Measurements from ENCODE around the gene B3GNT5.

Gene B3GNT5

DNA sequence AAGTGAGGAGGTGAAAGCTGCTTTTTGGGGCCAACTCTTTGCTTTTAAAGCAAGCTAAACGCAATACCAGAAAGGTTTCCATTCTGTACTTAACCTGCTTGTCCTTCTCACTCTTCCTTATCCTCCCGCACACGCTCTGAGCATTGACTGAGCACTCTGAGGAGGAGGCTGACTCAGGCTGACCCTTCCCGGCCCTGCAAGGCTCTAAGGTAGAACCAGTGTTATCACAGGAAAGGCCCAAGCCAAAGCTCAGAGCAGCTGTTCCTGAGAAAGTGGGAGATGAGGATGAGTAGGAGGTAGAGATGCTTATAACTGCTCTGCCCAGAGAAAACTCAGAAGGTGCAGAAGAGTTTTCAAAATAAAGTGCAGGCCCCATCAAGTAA lies 2.3 kb downstream of the B3GNT5 start:
- TF ChIP-seq, protein P1, sequence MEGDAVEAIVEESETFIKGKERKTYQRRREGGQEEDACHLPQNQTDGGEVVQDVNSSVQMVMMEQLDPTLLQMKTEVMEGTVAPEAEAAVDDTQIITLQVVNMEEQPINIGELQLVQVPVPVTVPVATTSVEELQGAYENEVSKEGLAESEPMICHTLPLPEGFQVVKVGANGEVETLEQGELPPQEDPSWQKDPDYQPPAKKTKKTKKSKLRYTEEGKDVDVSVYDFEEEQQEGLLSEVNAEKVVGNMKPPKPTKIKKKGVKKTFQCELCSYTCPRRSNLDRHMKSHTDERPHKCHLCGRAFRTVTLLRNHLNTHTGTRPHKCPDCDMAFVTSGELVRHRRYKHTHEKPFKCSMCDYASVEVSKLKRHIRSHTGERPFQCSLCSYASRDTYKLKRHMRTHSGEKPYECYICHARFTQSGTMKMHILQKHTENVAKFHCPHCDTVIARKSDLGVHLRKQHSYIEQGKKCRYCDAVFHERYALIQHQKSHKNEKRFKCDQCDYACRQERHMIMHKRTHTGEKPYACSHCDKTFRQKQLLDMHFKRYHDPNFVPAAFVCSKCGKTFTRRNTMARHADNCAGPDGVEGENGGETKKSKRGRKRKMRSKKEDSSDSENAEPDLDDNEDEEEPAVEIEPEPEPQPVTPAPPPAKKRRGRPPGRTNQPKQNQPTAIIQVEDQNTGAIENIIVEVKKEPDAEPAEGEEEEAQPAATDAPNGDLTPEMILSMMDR (IDR thresholded peaks at IDR 0.05; ENCODE audit: low read depth, low read length): no peak
- no peak for TF ChIP-seq EZH2phosphoT487 (IDR thresholded peaks at IDR 0.05; ENCODE audit: low read depth)
- Histone ChIP-seq H3K27me3 (ENCODE audit: low read depth, low read length) (0 out of 2 replicates have a peak, but pooled peaks cover 11% of the 10 kb centered on the region), H3K27ac (ENCODE audit: low read length) (no peak overlapping the region), H3K79me2 (ENCODE audit: low read length) (no peaks in the 10 kb centered on the region), H3K9ac (ENCODE audit: low read length) (no peak overlapping the region), H3K4me3 (ENCODE audit: low read length) (no peak overlapping the region), H3K4me2 (ENCODE audit: low read length) (no peak overlapping the region), H2AFZ (ENCODE audit: low read depth, low read length) (no peak overlapping the region), H3K4me1 (ENCODE audit: low read length) (no peaks in the 10 kb centered on the region), H3K9me3 (ENCODE audit: insufficient read depth, low read length) (no peaks in the 10 kb centered on the region), H4K20me1 (ENCODE audit: insufficient read depth, low read length) (no peaks in the 10 kb centered on the region), H3K36me3 (replicated peaks; ENCODE audit: low read depth, low read length) (no peaks in the 10 kb centered on the region)

DNA sequence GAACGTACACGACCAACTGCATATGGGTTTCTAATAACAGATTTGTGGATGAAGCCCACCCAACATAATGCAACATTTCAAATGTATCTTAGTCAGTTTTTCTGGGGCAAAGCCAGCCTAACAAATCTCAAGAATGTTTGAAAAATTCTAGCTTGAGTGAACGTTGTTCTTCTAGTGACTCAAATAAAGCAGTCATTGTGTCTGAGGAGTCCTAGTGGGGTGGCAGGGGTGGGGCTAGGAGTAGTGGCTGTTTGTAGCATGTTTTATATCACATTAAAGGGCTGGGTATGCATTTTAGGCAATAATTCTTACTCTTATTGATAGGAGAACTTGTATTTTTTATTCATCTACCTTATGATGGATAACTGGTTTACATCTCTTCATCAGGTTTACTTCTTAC lies 6.0 kb downstream of the B3GNT5 start:
- H3K27me3 ChIP-seq (ENCODE audit: low read depth, low read length): peaks cover 17% of the 10 kb centered on the region; the same call in 1 of the 2 replicates
- H3K36me3 ChIP-seq (replicated peaks; ENCODE audit: low read depth, low read length): no peaks in the 10 kb centered on the region
- no peak overlapping the region for H3K9ac ChIP-seq (ENCODE audit: low read length)
- no peaks in the 10 kb centered on the region for H3K9me3 ChIP-seq (ENCODE audit: insufficient read depth, low read length)
- no peak overlapping the region for H3K27ac ChIP-seq (ENCODE audit: low read length)
- H3K4me1 ChIP-seq (ENCODE audit: low read length): no peaks in the 10 kb centered on the region
- no peak overlapping the region for H2AFZ ChIP-seq (ENCODE audit: low read depth, low read length)
- no peak overlapping the region for H3K4me2 ChIP-seq (ENCODE audit: low read length)
- H3K79me2 ChIP-seq (ENCODE audit: low read length): no peaks in the 10 kb centered on the region
- no peak overlapping the region for H3K4me3 ChIP-seq (ENCODE audit: low read length)
- TF ChIP-seq, protein P1 (IDR thresholded peaks at IDR 0.05; ENCODE audit: low read depth, low read length): no peak
- no peak for TF ChIP-seq EZH2phosphoT487 (IDR thresholded peaks at IDR 0.05; ENCODE audit: low read depth)
- no peaks in the 10 kb centered on the region for H4K20me1 ChIP-seq (ENCODE audit: insufficient read depth, low read length)

DNA sequence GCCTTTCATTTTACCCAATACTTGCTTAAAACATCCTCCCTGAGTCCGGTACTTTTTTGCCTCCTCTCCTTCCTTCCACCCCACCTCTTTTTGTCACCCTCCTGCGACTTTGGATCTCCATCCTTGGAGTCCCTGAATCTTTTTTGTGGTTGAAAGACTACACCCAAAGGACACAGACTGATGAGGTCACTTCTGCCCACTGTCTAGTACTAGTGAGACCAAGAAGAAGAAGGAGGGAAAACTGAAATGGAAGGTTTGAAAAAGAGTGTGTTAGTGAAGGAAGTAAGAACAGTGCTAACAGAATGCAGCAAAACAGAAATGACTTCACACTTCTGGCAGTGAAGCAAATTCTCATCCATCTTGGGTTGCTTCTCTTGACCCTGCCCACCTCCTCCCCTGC lies 6.6 kb downstream of the B3GNT5 start:
- H3K27me3 ChIP-seq (ENCODE audit: low read depth, low read length): peaks cover 17% of the 10 kb centered on the region; the same call in 1 of the 2 replicates
- no peak overlapping the region for H3K4me2 ChIP-seq (ENCODE audit: low read length)
- H3K27ac ChIP-seq (ENCODE audit: low read length): no peak overlapping the region
- no peaks in the 10 kb centered on the region for H3K36me3 ChIP-seq (replicated peaks; ENCODE audit: low read depth, low read length)
- no peaks in the 10 kb centered on the region for H3K9me3 ChIP-seq (ENCODE audit: insufficient read depth, low read length)
- no peaks in the 10 kb centered on the region for H3K79me2 ChIP-seq (ENCODE audit: low read length)
- no peak overlapping the region for H3K9ac ChIP-seq (ENCODE audit: low read length)
- H3K4me3 ChIP-seq (ENCODE audit: low read length): no peak overlapping the region
- no peak for TF ChIP-seq EZH2phosphoT487 (IDR thresholded peaks at IDR 0.05; ENCODE audit: low read depth)
- TF ChIP-seq, protein P1 (IDR thresholded peaks at IDR 0.05; ENCODE audit: low read depth, low read length): no peak
- H3K4me1 ChIP-seq (ENCODE audit: low read length): no peaks in the 10 kb centered on the region
- H4K20me1 ChIP-seq (ENCODE audit: insufficient read depth, low read length): no peaks in the 10 kb centered on the region
- H2AFZ ChIP-seq (ENCODE audit: low read depth, low read length): no peak overlapping the region

DNA sequence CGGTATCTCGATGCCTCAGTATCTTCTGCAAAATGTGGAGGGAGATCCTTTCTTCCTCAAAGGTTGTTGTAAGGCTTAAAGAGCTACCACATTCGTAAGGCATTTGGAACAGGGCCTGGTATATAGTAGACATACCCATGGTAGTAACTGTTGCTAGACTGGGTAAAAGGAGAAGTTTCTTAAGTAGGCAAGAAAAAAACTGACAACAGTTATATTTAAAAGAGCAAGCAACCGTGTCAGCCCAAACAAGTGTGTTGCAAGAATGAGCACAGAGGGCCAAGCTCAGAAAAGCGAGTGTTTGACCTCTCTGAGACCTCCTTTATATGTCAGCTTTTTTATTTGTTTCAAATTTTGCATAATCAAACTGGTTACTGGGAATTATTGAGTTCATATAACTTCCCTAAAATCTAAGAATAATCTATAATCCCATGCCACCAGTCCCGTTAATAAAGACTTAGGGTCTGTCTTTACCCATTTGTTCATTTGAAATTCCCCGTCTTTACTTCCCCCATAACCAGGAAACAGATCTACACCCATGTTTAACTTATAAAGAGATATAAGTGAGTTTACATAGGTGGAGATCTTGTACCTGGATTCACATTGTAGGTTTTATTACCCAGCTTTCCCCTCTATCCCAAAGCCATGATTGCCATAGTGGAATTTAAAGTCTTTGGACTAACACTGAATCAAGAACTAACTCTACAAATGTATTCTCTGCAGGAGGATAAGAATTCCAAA lies 7.3 kb downstream of the B3GNT5 start:
- no peak for TF ChIP-seq EZH2phosphoT487 (IDR thresholded peaks at IDR 0.05; ENCODE audit: low read depth)
- TF ChIP-seq, protein P1 (IDR thresholded peaks at IDR 0.05; ENCODE audit: low read depth, low read length): no peak
- Histone ChIP-seq H3K9ac (ENCODE audit: low read length) (no peak overlapping the region), H3K79me2 (ENCODE audit: low read length) (no peaks in the 10 kb centered on the region), H3K4me2 (ENCODE audit: low read length) (no peak overlapping the region), H3K27ac (ENCODE audit: low read length) (no peak overlapping the region), H3K9me3 (ENCODE audit: insufficient read depth, low read length) (no peaks in the 10 kb centered on the region), H2AFZ (ENCODE audit: low read depth, low read length) (no peak overlapping the region), H3K4me1 (ENCODE audit: low read length) (no peaks in the 10 kb centered on the region), H3K36me3 (replicated peaks; ENCODE audit: low read depth, low read length) (no peaks in the 10 kb centered on the region), H3K4me3 (ENCODE audit: low read length) (no peak overlapping the region), H4K20me1 (ENCODE audit: insufficient read depth, low read length) (no peaks in the 10 kb centered on the region), H3K27me3 (ENCODE audit: low read depth, low read length) (peaks cover 17% of the 10 kb centered on the region; the same call in 1 of the 2 replicates)

All from OCI-LY3 (cell line).